GOT3 (cell line): ENCODE results near the gene CD177.
"Not testable (repeated sequence)": the region's sequence is repeated elsewhere in the genome, so short reads cannot be mapped to it uniquely, and the experiment has no call there.

Source experiments
- DNase-seq: peaks from one replicate; lab custom pipeline; 2025; ENCODE audit warnings: mixed read lengths; lab: John Stamatoyannopoulos, UW

Gene CD177

GRCh38 chr19:43353606-43354304, at the start of gene CD177:
CD177 (plus strand) TSS chr19:43353686; CDS start chr19:43353715, 29 bp downstream.
- DNase-seq = no peak

GRCh38 chr19:43305642-43306041, 47.8 kb upstream of the CD177 start:
- DNase-seq = no peak

GRCh38 chr19:43306097-43306496, 47.4 kb upstream of the CD177 start:
- no peak for DNase-seq

GRCh38 chr19:43308244-43308815, 45.2 kb upstream of the CD177 start:
- no peak for DNase-seq

- no peak for DNase-seq
Measured at GRCh38 chr19:43309466-43309865, 44.0 kb upstream of the CD177 start.

GRCh38 chr19:43310221-43310620, 43.3 kb upstream of the CD177 start:
- no peak for DNase-seq

GRCh38 chr19:43311256-43311655, 42.2 kb upstream of the CD177 start:
- DNase-seq = no peak

GRCh38 chr19:43311706-43312105, 41.8 kb upstream of the CD177 start:
- DNase-seq = no peak

GRCh38 chr19:43313711-43314495, 39.6 kb upstream of the CD177 start:
- DNase-seq = no peak

- no peak for DNase-seq
Measured at GRCh38 chr19:43315851-43316250, 37.6 kb upstream of the CD177 start.

- DNase-seq = no peak
Measured at GRCh38 chr19:43316591-43317319, 36.7 kb upstream of the CD177 start.

GRCh38 chr19:43318203-43318602, 35.3 kb upstream of the CD177 start:
- no peak for DNase-seq

- DNase-seq = no peak
Measured at GRCh38 chr19:43318796-43319314, 34.6 kb upstream of the CD177 start.

GRCh38 chr19:43320546-43320945, 32.9 kb upstream of the CD177 start:
- no peak for DNase-seq

GRCh38 chr19:43326761-43327160, 26.7 kb upstream of the CD177 start:
- DNase-seq = not testable (repeated sequence)

- DNase-seq = not testable (repeated sequence)
Measured at GRCh38 chr19:43328561-43328960, 24.9 kb upstream of the CD177 start.

GRCh38 chr19:43329049-43329448, 24.4 kb upstream of the CD177 start:
- DNase-seq = not testable (repeated sequence)

GRCh38 chr19:43329989-43330388, 23.5 kb upstream of the CD177 start:
- DNase-seq = no peak

- DNase-seq = no peak
Measured at GRCh38 chr19:43330726-43331434, 22.6 kb upstream of the CD177 start.

GRCh38 chr19:43331435-43332010, 22.0 kb upstream of the CD177 start:
- no peak for DNase-seq
